Stimulated activated naive B cell treated with anti-CD40 and anti-IgM and Interleukin-4, amounts not matched to agents 10 μg/mL and 1 μg/mL and 100 μg/mL, for 72 hours (primary cell): Measurements from ENCODE around the gene CALD1.

Experiments used
- ATAC-seq, 2 donors: fragments of 150-1000 bp; cut with Tn5 transposase; replicated peaks; 2 replicates each; pipeline ENCODE4 v1.10.0; 2021; ENCODE audit warnings: moderate library complexity in 1 of 2
- DNase-seq: peaks from one replicate; pipeline ENCODE4 v3.0.0; 2021
- H3K27ac Mint-ChIP-seq: one replicate; pipeline ENCODE4 v1.8.0; 2022; ENCODE audit warnings: mild to moderate bottlenecking, mixed read lengths
- H3K27me3 Mint-ChIP-seq, 2 donors: one replicate each; pipeline ENCODE4 v1.8.0; 2022; ENCODE audit warnings: mixed read lengths in 2 of 2
- H3K36me3 Mint-ChIP-seq, 2 donors: one replicate each; pipeline ENCODE4 v1.8.0; 2022; ENCODE audit warnings: mixed read lengths in 2 of 2, mild to moderate bottlenecking in 1 of 2
- H3K4me1 Mint-ChIP-seq, 2 donors: one replicate each; pipeline ENCODE4 v1.8.0; 2022; ENCODE audit warnings: mixed read lengths in 2 of 2, mild to moderate bottlenecking in 1 of 2
- H3K4me3 Mint-ChIP-seq, 2 donors: one replicate each; pipeline ENCODE4 v1.8.0; 2022; ENCODE audit warnings: mild to moderate bottlenecking in 2 of 2, mixed read lengths in 2 of 2, moderate library complexity in 1 of 2
- H3K9me3 Mint-ChIP-seq, 2 donors: one replicate each; pipeline ENCODE4 v1.8.0; 2022; ENCODE audit warnings: mixed read lengths in 2 of 2, mild to moderate bottlenecking in 1 of 2

The CALD1 gene

DNA sequence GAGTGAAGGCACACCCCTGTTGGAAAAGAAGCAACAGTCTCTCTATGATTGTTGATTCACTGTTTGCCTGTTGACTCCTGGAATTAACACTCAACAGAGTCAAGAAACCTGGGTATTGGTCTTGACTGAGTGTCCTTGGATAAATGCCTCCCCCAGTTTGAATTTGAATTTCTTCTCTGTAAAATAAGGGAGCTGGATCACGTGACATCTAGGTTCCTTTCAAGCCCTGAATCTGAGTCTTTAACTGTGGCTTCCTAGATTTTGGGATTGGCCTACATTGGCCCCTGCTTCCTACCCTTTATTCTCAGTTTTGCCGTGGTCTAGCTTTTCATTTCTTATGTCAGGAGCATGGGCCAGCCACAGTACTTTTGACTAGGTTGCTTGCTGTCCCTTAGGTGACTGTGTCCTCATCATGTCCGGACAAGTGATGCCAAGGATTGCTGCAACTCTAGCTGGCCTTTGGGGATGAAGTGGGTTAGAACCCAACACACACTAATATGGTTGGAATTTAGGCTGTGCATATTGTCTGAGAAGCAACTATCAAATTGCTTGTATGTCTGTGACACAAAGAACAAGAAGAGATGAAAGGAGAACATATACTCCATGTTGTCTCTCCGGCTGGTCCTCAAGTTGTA is 35.4 kb downstream of the CALD1 start:
- peaks cover 4 to 5% of the 10 kb centered on the region in 2 donors for H3K27me3 Mint-ChIP-seq
- H3K4me3 Mint-ChIP-seq: no peak overlapping the region
- no peak for ATAC-seq
- no peaks in the 10 kb centered on the region for H3K4me1 Mint-ChIP-seq
- no peak overlapping the region for H3K27ac Mint-ChIP-seq
- H3K9me3 Mint-ChIP-seq: no peaks in the 10 kb centered on the region
- DNase-seq: no peak
- no peaks in the 10 kb centered on the region for H3K36me3 Mint-ChIP-seq

DNA sequence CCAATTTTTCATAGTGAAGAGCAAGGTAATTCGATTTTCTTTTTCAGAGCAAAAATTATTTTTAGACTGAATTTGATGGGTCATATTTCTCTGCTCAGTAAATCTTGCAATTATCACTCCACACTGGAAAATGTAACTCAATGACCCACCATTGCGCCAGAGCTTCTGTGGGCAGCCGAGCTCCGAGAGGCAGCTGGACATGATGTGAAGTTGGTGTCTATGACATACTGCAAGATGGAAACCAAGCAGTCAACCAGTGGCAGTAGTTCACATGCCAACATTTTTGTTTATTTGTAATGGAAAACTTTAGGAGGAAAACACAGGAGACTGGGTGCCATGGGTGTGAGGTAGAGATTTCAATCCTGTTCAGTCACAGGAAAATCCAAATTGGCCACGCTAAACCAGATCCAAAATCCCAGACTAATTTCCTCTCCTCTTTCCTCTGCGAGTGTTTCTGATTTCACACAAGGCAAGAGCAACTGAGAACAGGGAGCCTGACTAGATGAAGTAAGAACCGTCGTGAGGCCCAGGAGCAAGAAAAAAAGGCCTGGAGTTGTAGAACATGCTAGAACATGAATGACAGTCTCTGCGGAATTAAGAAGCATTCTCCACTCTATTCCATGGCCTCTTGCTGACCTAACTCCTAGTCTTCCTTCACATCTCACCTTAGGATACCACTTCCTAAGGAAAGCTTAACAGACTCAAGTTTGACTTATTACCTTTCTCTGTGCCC is 39.3 kb downstream of the CALD1 start:
- H3K4me1 Mint-ChIP-seq: no peaks in the 10 kb centered on the region
- no peak overlapping the region for H3K4me3 Mint-ChIP-seq
- DNase-seq (no peak), ATAC-seq (no peak)
- H3K36me3 Mint-ChIP-seq: no peaks in the 10 kb centered on the region
- no peak overlapping the region for H3K27ac Mint-ChIP-seq
- H3K9me3 Mint-ChIP-seq: no peaks in the 10 kb centered on the region
- peaks cover 0 to 3% of the 10 kb centered on the region in 2 donors for H3K27me3 Mint-ChIP-seq

GRCh38 chr7:134819401-134819800 is 40.0 kb downstream of the CALD1 start:
- no peaks in the 10 kb centered on the region for H3K4me1 Mint-ChIP-seq
- no peak for ATAC-seq
- H3K4me3 Mint-ChIP-seq: no peak overlapping the region
- H3K36me3 Mint-ChIP-seq: no peaks in the 10 kb centered on the region
- peaks cover 0 to 3% of the 10 kb centered on the region in 2 donors for H3K27me3 Mint-ChIP-seq
- no peak overlapping the region for H3K27ac Mint-ChIP-seq
- no peaks in the 10 kb centered on the region for H3K9me3 Mint-ChIP-seq
- no peak for DNase-seq

GRCh38 chr7:134820295-134820694 is 40.9 kb downstream of the CALD1 start:
- no peak for DNase-seq
- Mint-ChIP-seq H3K27me3 (peaks cover 0 to 4% of the 10 kb centered on the region in 2 donors), H3K36me3 (no peaks in the 10 kb centered on the region), H3K4me3 (no peak overlapping the region), H3K4me1 (no peaks in the 10 kb centered on the region), H3K9me3 (no peaks in the 10 kb centered on the region), H3K27ac (no peak overlapping the region)
- ATAC-seq: no peak

DNA sequence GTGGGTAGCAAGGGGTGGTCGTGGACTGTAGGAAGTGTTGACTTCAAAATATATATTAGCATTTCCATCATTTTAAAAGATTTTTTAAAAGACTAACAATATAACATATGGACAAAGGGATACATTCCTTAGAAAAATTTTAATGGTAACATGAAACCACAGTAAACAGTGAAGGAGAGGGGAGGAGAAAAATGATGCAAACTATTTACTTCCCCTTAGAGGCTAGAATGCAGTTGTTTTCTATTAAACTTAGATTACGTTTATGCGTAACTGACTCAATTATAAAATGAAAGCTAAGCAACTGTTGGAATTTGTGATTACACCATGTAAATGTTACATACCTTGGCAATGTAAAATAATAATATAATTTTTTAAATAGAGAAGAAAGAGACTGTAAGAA is 41.3 kb downstream of the CALD1 start:
- Mint-ChIP-seq H3K27me3 (peaks cover 0 to 4% of the 10 kb centered on the region in 2 donors), H3K36me3 (no peaks in the 10 kb centered on the region), H3K9me3 (no peaks in the 10 kb centered on the region), H3K4me3 (no peak overlapping the region), H3K4me1 (no peaks in the 10 kb centered on the region), H3K27ac (no peak overlapping the region)
- DNase-seq (no peak), ATAC-seq (no peak)

- no peak for ATAC-seq
- Mint-ChIP-seq H3K9me3 (no peaks in the 10 kb centered on the region), H3K27me3 (peaks cover 0 to 4% of the 10 kb centered on the region in 2 donors), H3K4me1 (no peaks in the 10 kb centered on the region), H3K36me3 (no peaks in the 10 kb centered on the region), H3K4me3 (no peak overlapping the region), H3K27ac (no peak overlapping the region)
- DNase-seq: no peak
Measured at GRCh38 chr7:134823400-134823799, 44.0 kb downstream of the CALD1 start.

DNA sequence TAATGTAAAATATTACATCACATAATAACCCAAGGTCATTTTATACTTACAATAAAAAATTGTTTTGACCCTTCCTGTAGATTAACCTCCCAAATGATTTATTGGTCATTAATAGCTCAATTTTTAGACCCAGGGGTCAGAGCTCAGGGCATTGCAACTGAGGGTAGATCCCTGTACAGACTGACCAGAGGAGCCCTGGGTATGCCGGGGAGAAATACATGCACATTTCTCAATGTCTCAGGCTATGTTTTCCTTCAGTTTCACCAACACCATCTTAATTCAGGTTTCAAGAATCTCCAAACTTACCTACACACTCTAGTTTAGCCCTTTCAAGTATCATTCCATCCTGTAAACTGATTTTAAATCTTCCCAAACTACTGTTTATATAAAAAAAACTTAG is 46.2 kb downstream of the CALD1 start:
- Mint-ChIP-seq H3K4me3 (no peak overlapping the region), H3K4me1 (no peaks in the 10 kb centered on the region), H3K9me3 (no peaks in the 10 kb centered on the region), H3K27ac (no peak overlapping the region), H3K36me3 (no peaks in the 10 kb centered on the region), H3K27me3 (peaks cover 0 to 9% of the 10 kb centered on the region in 2 donors)
- ATAC-seq: no peak
- DNase-seq: no peak

DNA sequence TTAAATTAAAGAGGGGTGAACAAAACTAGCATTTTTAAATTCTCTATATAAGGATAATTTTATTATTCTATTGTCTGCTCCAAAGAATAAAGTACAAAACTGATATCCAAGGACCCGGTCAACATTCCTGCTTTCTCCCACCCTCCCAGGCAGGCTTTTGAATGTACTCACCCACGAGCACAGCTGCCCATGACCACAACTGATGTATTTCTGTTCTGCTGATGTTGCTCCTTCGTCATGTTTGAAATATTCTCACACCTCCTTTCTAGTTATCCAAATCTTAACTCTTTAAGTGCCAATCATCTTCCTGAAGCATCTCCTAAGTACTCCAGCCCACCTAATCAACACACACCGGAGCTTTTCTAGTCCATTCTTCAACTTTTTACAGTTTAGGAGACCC is 46.7 kb downstream of the CALD1 start:
- Mint-ChIP-seq H3K36me3 (no peaks in the 10 kb centered on the region), H3K27ac (no peak overlapping the region), H3K9me3 (no peaks in the 10 kb centered on the region), H3K4me1 (no peaks in the 10 kb centered on the region), H3K4me3 (no peak overlapping the region), H3K27me3 (peaks cover 0 to 9% of the 10 kb centered on the region in 2 donors)
- ATAC-seq (no peak), DNase-seq (no peak)

DNA sequence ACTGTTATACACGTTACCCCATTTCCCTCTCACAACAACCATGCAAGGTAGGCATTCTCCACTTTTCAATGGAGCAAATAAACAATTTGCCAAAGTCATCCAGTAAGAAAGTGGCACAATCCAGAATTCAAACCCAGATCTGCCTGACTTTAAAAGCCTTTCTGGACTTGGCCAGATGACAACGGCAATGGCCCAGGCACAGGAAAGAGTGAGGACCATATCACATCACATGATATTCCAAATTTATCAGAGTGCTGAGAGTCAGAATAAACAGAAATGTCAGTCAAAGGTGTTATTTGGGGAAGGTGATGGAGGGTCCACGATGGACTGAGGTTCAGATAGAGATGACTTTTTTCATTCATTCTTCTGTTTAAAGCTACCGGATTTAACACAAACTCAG is 48.0 kb downstream of the CALD1 start:
- ATAC-seq (no peak), DNase-seq (no peak)
- Mint-ChIP-seq H3K9me3 (no peaks in the 10 kb centered on the region), H3K4me3 (no peak overlapping the region), H3K36me3 (no peaks in the 10 kb centered on the region), H3K27me3 (peaks cover 0 to 9% of the 10 kb centered on the region in 2 donors), H3K4me1 (no peaks in the 10 kb centered on the region), H3K27ac (no peak overlapping the region)

DNA sequence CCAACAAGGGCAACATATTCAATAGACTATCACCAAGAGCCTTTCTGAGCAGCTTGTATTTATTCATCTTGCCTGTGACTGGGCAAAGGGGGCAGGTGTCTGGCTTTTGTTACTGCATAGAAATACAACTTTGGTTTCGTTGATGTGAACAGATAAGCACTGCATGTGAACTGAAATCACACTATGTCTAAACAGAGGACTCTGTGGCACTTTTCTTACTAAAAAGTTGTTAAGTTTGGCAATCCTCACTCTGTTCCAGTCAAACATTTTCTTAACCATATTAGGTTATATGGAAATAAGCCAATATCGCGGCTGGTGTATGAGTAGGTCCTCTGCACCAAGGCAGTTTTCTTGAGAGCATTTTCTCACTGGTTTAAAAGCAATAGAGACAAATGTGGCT is 48.5 kb downstream of the CALD1 start:
- no peaks in the 10 kb centered on the region for H3K4me1 Mint-ChIP-seq

DNA sequence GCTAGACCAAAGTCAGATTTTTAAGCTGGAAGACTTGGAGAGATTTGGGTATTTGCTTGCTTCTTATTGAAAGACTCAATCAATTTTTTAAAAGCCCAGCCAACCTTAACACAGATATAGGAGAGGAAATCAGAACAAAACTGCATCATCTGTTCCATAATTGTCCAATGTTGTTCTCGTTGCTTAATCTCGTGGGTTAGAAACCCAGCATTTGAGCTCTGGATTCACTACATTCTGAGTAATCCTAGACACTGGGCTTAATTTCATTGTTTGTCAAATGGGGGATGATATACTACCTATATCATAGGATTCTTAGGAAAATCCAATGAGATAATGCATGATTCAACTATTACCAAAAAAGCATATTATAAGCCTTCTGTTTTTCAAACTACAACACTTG is 48.9 kb downstream of the CALD1 start:
- no peaks in the 10 kb centered on the region for H3K9me3 Mint-ChIP-seq
- H3K4me3 Mint-ChIP-seq: no peak overlapping the region
- no peak for ATAC-seq

More for the DNA sequence above, 48.5 kb downstream of the CALD1 start:
- H3K4me3 Mint-ChIP-seq: no peak overlapping the region
- peaks cover 0 to 9% of the 10 kb centered on the region in 2 donors for H3K27me3 Mint-ChIP-seq
- no peak overlapping the region for H3K27ac Mint-ChIP-seq
- H3K36me3 Mint-ChIP-seq: no peaks in the 10 kb centered on the region
- DNase-seq (no peak), ATAC-seq (no peak)
- no peaks in the 10 kb centered on the region for H3K9me3 Mint-ChIP-seq

GRCh38 chr7:134829380-134829986 is 50.0 kb downstream of the CALD1 start:
- DNase-seq: no peak
- no peak for ATAC-seq
- Mint-ChIP-seq H3K36me3 (no peaks in the 10 kb centered on the region), H3K9me3 (no peaks in the 10 kb centered on the region), H3K4me1 (no peaks in the 10 kb centered on the region), H3K27ac (no peak overlapping the region), H3K4me3 (no peak overlapping the region), H3K27me3 (peaks cover 0 to 6% of the 10 kb centered on the region in 2 donors)

More for the DNA sequence above, 48.9 kb downstream of the CALD1 start:
- peaks cover 0 to 9% of the 10 kb centered on the region in 2 donors for H3K27me3 Mint-ChIP-seq
- H3K4me1 Mint-ChIP-seq: no peaks in the 10 kb centered on the region
- no peaks in the 10 kb centered on the region for H3K36me3 Mint-ChIP-seq
- H3K27ac Mint-ChIP-seq: no peak overlapping the region
- DNase-seq: no peak

- no peaks in the 10 kb centered on the region for H3K36me3 Mint-ChIP-seq
- H3K9me3 Mint-ChIP-seq: no peaks in the 10 kb centered on the region
- H3K27me3 Mint-ChIP-seq: peaks cover 0 to 5% of the 10 kb centered on the region in 2 donors
- peak overlapping the region; percentile 20 to 36 for H3K4me3 Mint-ChIP-seq
- H3K4me1 Mint-ChIP-seq: no peaks in the 10 kb centered on the region
- H3K27ac Mint-ChIP-seq: no peak overlapping the region
- peak in 1 of 2 donors; percentile 42 for ATAC-seq
- no peak for DNase-seq
Measured at GRCh38 chr7:134831862-134832261, 52.4 kb downstream of the CALD1 start.

- Mint-ChIP-seq H3K36me3 (no peaks in the 10 kb centered on the region), H3K27ac (no peak overlapping the region), H3K4me1 (no peaks in the 10 kb centered on the region), H3K27me3 (peaks cover 0 to 5% of the 10 kb centered on the region in 2 donors), H3K4me3 (no peak overlapping the region), H3K9me3 (no peaks in the 10 kb centered on the region)
- ATAC-seq (no peak), DNase-seq (no peak)
Measured at GRCh38 chr7:134832367-134832766, 52.9 kb downstream of the CALD1 start.
